ENCODE measurements around the gene XRRA1. TPM values are rescaled to one million over a fixed set of nuclear protein-coding genes. Genes with fewer than 3 reads are reported as not detected.
A peak's percentile ranks its signal among the peaks of the same experiment; 100 is the strongest.

Gene XRRA1
- total and polyA plus RNA-seq, 11 donors = 3.9 to 26.6 (median 13.1) TPM

- intact Hi-C loops (cut with DNase I) = no loop called here
- WGBS, 4 donors = 91 to 100% (median 92%) methylated on average over 4 of the region's 4 CpGs
- H3K36me3 ChIP-seq = peaks cover 0 to 86% (median 48%) of the 10 kb centered on the region in 9 donors
Measured at GRCh38 chr11:74853223-74853622, 95.7 kb downstream of the XRRA1 start.

DNA sequence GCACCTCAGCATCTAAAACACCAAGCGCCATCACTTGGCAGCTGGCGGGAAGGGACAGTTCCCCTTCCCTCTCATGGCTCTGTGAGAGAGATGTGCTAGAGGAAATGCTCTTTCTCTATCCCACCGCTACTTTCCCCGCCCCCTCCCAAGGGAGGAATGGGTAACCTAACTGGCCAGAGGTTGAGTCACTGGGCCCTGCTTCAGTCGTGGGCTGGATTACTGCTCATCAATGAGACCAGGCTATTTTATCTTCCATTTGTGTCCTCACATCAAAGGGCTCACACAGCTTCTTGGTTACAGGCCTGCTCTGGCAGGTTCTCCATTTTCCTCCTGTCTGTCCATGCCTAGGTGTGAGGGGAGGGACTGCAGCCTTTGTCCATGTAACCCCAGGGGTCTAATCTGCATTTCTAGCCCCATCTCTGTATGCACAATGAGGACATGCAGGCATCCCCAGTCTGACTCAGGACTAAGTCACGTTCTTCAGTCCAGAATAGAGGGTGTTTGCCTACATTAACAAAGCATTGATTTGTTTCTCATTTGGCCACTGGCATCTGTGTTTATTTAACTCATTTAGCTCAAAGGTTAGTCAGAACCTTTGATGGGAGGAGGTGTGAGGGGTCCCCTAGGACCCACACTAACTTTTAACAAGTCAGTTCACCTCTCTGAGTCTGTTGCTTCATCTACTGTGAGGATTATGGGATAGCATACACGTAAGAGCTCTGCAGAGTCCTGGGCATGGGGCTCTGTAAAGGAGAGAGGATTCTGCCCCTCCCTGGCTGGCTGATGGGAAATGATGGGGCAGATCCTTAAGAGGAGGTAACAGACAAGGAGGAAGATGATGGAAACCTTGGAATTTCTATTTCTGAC, 99.1 kb downstream of the XRRA1 start:
- no peaks in the 10 kb centered on the region for H3K9me3 ChIP-seq
- peaks cover 0 to 89% (median 62%) of the 10 kb centered on the region in 9 donors for H3K36me3 ChIP-seq
- WGBS, 4 donors = 74 to 77% (median 76%) methylated on average over 7 of the region's 7 CpGs
- H3K4me1 ChIP-seq = peaks cover 0 to 23% (median 0%) of the 10 kb centered on the region in 12 donors
- H3K4me3 ChIP-seq = no peak overlapping the region
- ATAC-seq (peak in 1 of 4 donors; percentile 48), DNase-seq (peak in 3 of 5 donors; percentile 21 to 50 (median 42))
- intact Hi-C loops (cut with DNase I) = no loop called here
- no peak overlapping the region for H3K27ac ChIP-seq
- TF ChIP-seq, protein P1, sequence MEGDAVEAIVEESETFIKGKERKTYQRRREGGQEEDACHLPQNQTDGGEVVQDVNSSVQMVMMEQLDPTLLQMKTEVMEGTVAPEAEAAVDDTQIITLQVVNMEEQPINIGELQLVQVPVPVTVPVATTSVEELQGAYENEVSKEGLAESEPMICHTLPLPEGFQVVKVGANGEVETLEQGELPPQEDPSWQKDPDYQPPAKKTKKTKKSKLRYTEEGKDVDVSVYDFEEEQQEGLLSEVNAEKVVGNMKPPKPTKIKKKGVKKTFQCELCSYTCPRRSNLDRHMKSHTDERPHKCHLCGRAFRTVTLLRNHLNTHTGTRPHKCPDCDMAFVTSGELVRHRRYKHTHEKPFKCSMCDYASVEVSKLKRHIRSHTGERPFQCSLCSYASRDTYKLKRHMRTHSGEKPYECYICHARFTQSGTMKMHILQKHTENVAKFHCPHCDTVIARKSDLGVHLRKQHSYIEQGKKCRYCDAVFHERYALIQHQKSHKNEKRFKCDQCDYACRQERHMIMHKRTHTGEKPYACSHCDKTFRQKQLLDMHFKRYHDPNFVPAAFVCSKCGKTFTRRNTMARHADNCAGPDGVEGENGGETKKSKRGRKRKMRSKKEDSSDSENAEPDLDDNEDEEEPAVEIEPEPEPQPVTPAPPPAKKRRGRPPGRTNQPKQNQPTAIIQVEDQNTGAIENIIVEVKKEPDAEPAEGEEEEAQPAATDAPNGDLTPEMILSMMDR (IDR thresholded peaks at IDR 0.05) = no peak
- no peak for TF ChIP-seq POLR2A (IDR thresholded peaks at IDR 0.05)
- H3K27me3 ChIP-seq = no peaks in the 10 kb centered on the region

More at GRCh38 chr11:74853223-74853622, 95.7 kb downstream of the XRRA1 start:
- no peaks in the 10 kb centered on the region for H3K27me3 ChIP-seq
- no peak overlapping the region for H3K4me3 ChIP-seq
- no peak for DNase-seq
- H3K4me1 ChIP-seq = peaks cover 0 to 8% (median 0%) of the 10 kb centered on the region in 12 donors
- no peak overlapping the region for H3K27ac ChIP-seq
- ATAC-seq = no peak
- TF ChIP-seq, protein P1 (IDR thresholded peaks at IDR 0.05) = no peak
- no peak for TF ChIP-seq POLR2A (IDR thresholded peaks at IDR 0.05)
- no peaks in the 10 kb centered on the region for H3K9me3 ChIP-seq

DNA sequence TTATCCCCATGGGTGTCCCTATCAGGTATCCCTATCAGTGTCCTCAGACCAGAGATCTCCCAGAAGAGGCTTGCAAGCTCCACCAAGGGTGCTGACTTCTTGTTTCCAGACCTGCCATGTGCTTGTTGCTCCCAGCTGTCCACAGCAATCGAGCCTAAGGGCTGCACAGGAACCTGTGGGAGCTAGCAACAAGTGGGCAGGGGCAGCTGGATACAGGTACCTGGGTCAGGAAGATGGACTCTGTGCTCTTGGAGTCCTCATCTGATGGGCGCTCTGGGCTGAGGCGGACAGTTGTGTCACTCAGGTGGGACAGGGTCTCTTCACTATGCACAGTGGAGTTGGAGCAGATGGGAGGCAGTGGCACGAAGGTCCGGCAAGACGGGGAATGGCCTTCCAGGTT, 101.0 kb downstream of the XRRA1 start:
- H3K9me3 ChIP-seq = no peaks in the 10 kb centered on the region
- no peak overlapping the region for H3K4me3 ChIP-seq
- H3K27me3 ChIP-seq = no peaks in the 10 kb centered on the region
- WGBS, 4 donors = 87 to 100% (median 98%) methylated on average over 4 to 6 of the region's 6 CpGs
- no peak for TF ChIP-seq POLR2A (IDR thresholded peaks at IDR 0.05)
- TF ChIP-seq, protein P1 (IDR thresholded peaks at IDR 0.05) = no peak
- H3K36me3 ChIP-seq = peaks cover 0 to 99% (median 77%) of the 10 kb centered on the region in 9 donors
- peaks cover 0 to 23% (median 0%) of the 10 kb centered on the region in 12 donors for H3K4me1 ChIP-seq
- no peak overlapping the region for H3K27ac ChIP-seq
- no peak for ATAC-seq
- intact Hi-C loops (cut with DNase I) = no loop called here
- no peak for DNase-seq

DNA sequence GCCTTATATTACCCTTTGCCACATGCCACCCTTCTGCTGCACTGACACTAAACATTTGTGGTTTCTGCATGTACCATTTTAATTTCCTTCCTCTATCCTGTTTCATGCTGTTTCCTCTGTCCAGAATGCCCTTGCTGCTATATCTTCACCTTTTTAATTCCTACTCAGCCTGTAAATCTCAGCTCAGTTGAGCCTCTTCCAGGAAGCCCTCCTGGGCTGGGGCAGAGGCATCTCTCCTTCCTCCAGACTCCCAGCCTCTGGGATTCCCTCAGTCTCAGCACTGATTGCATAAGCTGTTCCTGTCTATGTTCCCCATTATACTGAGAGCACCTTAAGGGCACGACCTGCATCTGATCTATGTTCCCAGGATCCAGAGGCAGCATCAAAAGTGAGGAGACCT, 101.5 kb downstream of the XRRA1 start:
- ATAC-seq (no peak), DNase-seq (no peak)
- intact Hi-C loops (cut with DNase I) = no loop called here
- Histone ChIP-seq H3K4me1 (peaks cover 0 to 23% (median 0%) of the 10 kb centered on the region in 12 donors), H3K27ac (no peak overlapping the region), H3K9me3 (no peaks in the 10 kb centered on the region), H3K4me3 (no peak overlapping the region), H3K27me3 (no peaks in the 10 kb centered on the region), H3K36me3 (peaks cover 0 to 100% (median 77%) of the 10 kb centered on the region in 9 donors)
- WGBS, 4 donors = 91 to 100% (median 98%) methylated on average over 1 of the region's 1 CpG
- TF ChIP-seq POLR2A (IDR thresholded peaks at IDR 0.05) = no peak
- TF ChIP-seq, protein P1 (IDR thresholded peaks at IDR 0.05) = no peak

Measured in heart left ventricle (tissue), 16 donors.